SK-N-SH (cell line): ENCODE measurements around the gene ST8SIA4. TPM values are rescaled to one million over a fixed set of nuclear protein-coding genes. Genes with fewer than 3 reads are reported as not detected.
"Not testable (repeated sequence)": the region's sequence is repeated elsewhere in the genome, so short reads cannot be mapped to it uniquely, and the experiment has no call there.

Experiments used
- CTCF ChIA-PET: fragments of 300-600, 350-600 bp; formaldehyde crosslinking; extraction: SDS; loops from one replicate; lab custom pipeline; 2021; lab: Yijun Ruan, JAX
- POLR2A ChIA-PET: fragments of 350-600 bp; sonication (Branson Sonifier 250); formaldehyde crosslinking; extraction: SDS; loops from one replicate; lab custom pipeline; 2020; ENCODE audit warnings: antibody characterized with exemption, inconsistent platforms; lab: Yijun Ruan, JAX
- DNase-seq: peaks from one replicate; pipeline ENCODE4 v3.0.0; 2012
- H2AFZ ChIP-seq: fragments of 200-600 bp; sonication (generic); 2 replicates; pipeline ENCODE4 v1.8.1; 2016; ENCODE audit warnings: antibody characterized with exemption, mild to moderate bottlenecking, low read depth
- H3F3A ChIP-seq: fragments of 200-600 bp; sonication (generic); replicated peaks from 2 replicates; pipeline ENCODE3; 2016; ENCODE audit warnings: antibody characterized with exemption, mild to moderate bottlenecking; ENCODE audit not compliant: insufficient read depth
- H3K27ac ChIP-seq, 2 experiments: fragments of 200-500 bp in 1 of 2; fragments of 200-600 bp in 1 of 2; sonication (Bioruptor generic) in 1 of 2; sonication (generic), shearing (Covaris generic) in 1 of 2; 2 replicates each; pipeline versions ENCODE4 v1.5.1 to v1.6.1; 2014 to 2016; ENCODE audit warnings: low read depth in 2 of 2, inconsistent platforms in 1 of 2, low read length in 1 of 2, mild to moderate bottlenecking in 1 of 2, mixed read lengths in 1 of 2
- H3K27me3 ChIP-seq: fragments of 200-600 bp; sonication (generic), shearing (Covaris generic); 2 replicates; pipeline ENCODE4 v1.6.1; 2016; ENCODE audit warnings: mixed run types; ENCODE audit not compliant: insufficient read depth
- H3K36me3 ChIP-seq, 2 experiments: fragments of 200-500 bp in 1 of 2; fragments of 200-600 bp in 1 of 2; sonication (Bioruptor generic) in 1 of 2; sonication (generic) in 1 of 2; replicated peaks in 1 of 2; 2 replicates each; pipeline versions ENCODE3 to v1.5.1; 2014 to 2016; ENCODE audit warnings: low read length in 1 of 2, mild to moderate bottlenecking in 1 of 2; ENCODE audit not compliant: insufficient read depth in 2 of 2, control insufficient read depth in 1 of 2
- H3K4me1 ChIP-seq, 2 experiments: fragments of 200-500 bp in 1 of 2; fragments of 200-600 bp in 1 of 2; sonication (Bioruptor generic) in 1 of 2; sonication (generic), shearing (Covaris generic) in 1 of 2; 2 replicates each; pipeline versions ENCODE4 v1.5.1 to v1.6.1; 2014 to 2016; ENCODE audit warnings: low read depth in 1 of 2, low read length in 1 of 2, mixed run types in 1 of 2; ENCODE audit not compliant: insufficient read depth in 2 of 2, control insufficient read depth in 1 of 2
- H3K4me2 ChIP-seq: fragments of 200-600 bp; sonication (generic), shearing (Covaris generic); 2 replicates; pipeline ENCODE4 v1.6.1; 2017; ENCODE audit warnings: mixed run types
- H3K4me3 ChIP-seq, 2 experiments: fragments of 200-500 bp in 1 of 2; fragments of 200-600 bp in 1 of 2; sonication (Bioruptor generic) in 1 of 2; sonication (generic), shearing (Covaris generic) in 1 of 2; 2 replicates each; pipeline versions ENCODE4 v1.5.1 to v1.8.1; 2014 to 2016; ENCODE audit warnings: low read depth in 2 of 2, inconsistent platforms in 1 of 2, low read length in 1 of 2, mild to moderate bottlenecking in 1 of 2, mixed read lengths in 1 of 2, moderate library complexity in 1 of 2
- H3K79me2 ChIP-seq: fragments of 200-600 bp; sonication (generic); 2 replicates; pipeline ENCODE4 v1.8.1; 2017; ENCODE audit warnings: mild to moderate bottlenecking; ENCODE audit not compliant: insufficient read depth
- H3K9ac ChIP-seq: fragments of 200-600 bp; sonication (generic); 2 replicates; pipeline ENCODE4 v1.6.1; 2017; ENCODE audit warnings: mixed run types
- H3K9me2 ChIP-seq: fragments of 200-600 bp; sonication (generic); 2 replicates; pipeline ENCODE4 v1.6.1; 2017; ENCODE audit warnings: mixed run types
- H3K9me3 ChIP-seq: fragments of 200-600 bp; sonication (generic); 2 replicates; pipeline ENCODE4 v1.6.1; 2017; ENCODE audit warnings: mixed run types, mild to moderate bottlenecking, moderate library complexity
- H4K20me1 ChIP-seq: fragments of 200-600 bp; sonication (generic); 2 replicates; pipeline ENCODE4 v1.6.1; 2017; ENCODE audit warnings: mild to moderate bottlenecking, mixed run types; ENCODE audit not compliant: insufficient read depth
- CTCF ChIP-seq: fragments of 200-600 bp; sonication (generic); IDR thresholded peaks from 2 replicates; pipeline ENCODE4 v1.6.1; 2017; ENCODE audit warnings: antibody characterized with exemption, mild to moderate bottlenecking, moderate library complexity
- FOSL2 ChIP-seq: IDR thresholded peaks from 2 replicates; pipeline ENCODE4 v1.4.0; 2012; ENCODE audit warnings: low read depth, mild to moderate bottlenecking, moderate library complexity, borderline replicate concordance
- GATA2 ChIP-seq: sonication (generic); formaldehyde crosslinking; IDR thresholded peaks from 2 replicates; pipeline ENCODE4 v1.5.0; 2020; ENCODE audit warnings: mild to moderate bottlenecking, missing genetic modification reagents
- IRF3 ChIP-seq: fragments of 150-350 bp; IDR thresholded peaks from 2 replicates; pipeline ENCODE4 v1.6.1; 2016; ENCODE audit warnings: mild to moderate bottlenecking, low read depth, low read length
- MEF2A ChIP-seq: IDR thresholded peaks from 2 replicates; pipeline ENCODE4 v1.4.0; 2012; ENCODE audit warnings: low read depth, borderline replicate concordance
- RFX5 ChIP-seq: IDR thresholded peaks from 2 replicates; pipeline ENCODE4 v1.6.1; 2012; ENCODE audit warnings: mild to moderate bottlenecking, improper control_type of control experiment, low read length
- TCF12 ChIP-seq: IDR thresholded peaks from 2 replicates; pipeline ENCODE4 v1.4.0; 2012
- TEAD4 ChIP-seq: IDR thresholded peaks from 2 replicates; pipeline ENCODE4 v1.4.0; 2012; ENCODE audit warnings: mild to moderate bottlenecking, borderline replicate concordance; ENCODE audit not compliant: insufficient read depth
- USF1 ChIP-seq: IDR thresholded peaks from 2 replicates; pipeline ENCODE4 v1.4.0; 2012; ENCODE audit warnings: low read depth, borderline replicate concordance
- WGBS: methylation state at CpG from one replicate; pipeline ENCODE4 v1.1.6; 2017; ENCODE audit warnings: low lambda C conversion rate; 5-methylcytosine and 5-hydroxymethylcytosine counted together
- polyA plus RNA-seq, 3 experiments: library from polyadenylated mRNA; depleted of rRNA; stranded (reverse); fragments of >200 nt; gene quantifications; 2 replicates each; pipeline ENCODE4 v1.2.3, GENCODE V29; 2012

Gene ST8SIA4
- polyA plus RNA-seq, 1 of the 3 experiments (the other 2 are of a cell fraction) = 0.02 TPM

- DNase-seq = no peak
- Histone ChIP-seq H3K4me1 (peaks cover 0 to 4% of the 10 kb centered on the region in 2 experiments; a peak in 1 of 4 replicates), H4K20me1 (no peaks in the 10 kb centered on the region), H3K36me3 (no peaks in the 10 kb centered on the region), H3K4me2 (no peak overlapping the region), H3K4me3 (no peak overlapping the region), H3K9me3 (no peaks in the 10 kb centered on the region), H3K9me2 (no peaks in the 10 kb centered on the region), H3K79me2 (no peaks in the 10 kb centered on the region), H3K27me3 (no peaks in the 10 kb centered on the region), H3K27ac (no peak overlapping the region), H2AFZ (no peak overlapping the region), H3F3A (no peaks in the 10 kb centered on the region), H3K9ac (no peak overlapping the region)
- TF ChIP-seq MEF2A = no peak
- no peak for TF ChIP-seq IRF3
- WGBS = 60% methylated on average over 2 of the region's 2 CpGs
- CTCF ChIA-PET = interaction anchor here (1.5 kb wide), 1 partner anchor 13 kb away, joined by 6 read pairs; no protein-coding TSS in a partner anchor
- POLR2A ChIA-PET = no interaction called here
Measured at GRCh38 chr5:100788417-100788816, 114.7 kb downstream of the ST8SIA4 start.

- Histone ChIP-seq H3K4me2 (no peak overlapping the region), H3K4me3 (no peak overlapping the region), H3K36me3 (no peaks in the 10 kb centered on the region), H2AFZ (no peak overlapping the region), H3K27ac (no peak overlapping the region), H3K9me2 (no peaks in the 10 kb centered on the region), H4K20me1 (no peaks in the 10 kb centered on the region), H3K27me3 (no peaks in the 10 kb centered on the region), H3K4me1 (peaks cover 0 to 4% of the 10 kb centered on the region in 2 experiments; a peak in 1 of 4 replicates), H3K9me3 (no peaks in the 10 kb centered on the region), H3K9ac (no peak overlapping the region), H3F3A (no peaks in the 10 kb centered on the region), H3K79me2 (no peaks in the 10 kb centered on the region)
- no peak for DNase-seq
- 63% methylated on average over 2 of the region's 2 CpGs for WGBS
- ChIA-PET POLR2A (no interaction called here), CTCF (interaction anchor here (1.5 kb wide), 1 partner anchor 12 kb away, joined by 6 read pairs; no protein-coding TSS in a partner anchor)
- TF ChIP-seq RFX5 (no peak), TCF12 (no peak), USF1 (no peak), FOSL2 (no peak), TEAD4 (no peak), GATA2 (CRISPR knock-in tag) (no peak), CTCF (no peak)
Measured at GRCh38 chr5:100787648-100788047, 115.4 kb downstream of the ST8SIA4 start.

- H3K36me3 ChIP-seq, H3F3A ChIP-seq, H3K9me2 ChIP-seq, H3K79me2 ChIP-seq, H3K4me2 ChIP-seq, H2AFZ ChIP-seq, H3K27me3 ChIP-seq, H3K27ac ChIP-seq, CTCF ChIA-PET, H3K9me3 ChIP-seq, H4K20me1 ChIP-seq, H3K4me1 ChIP-seq, DNase-seq, H3K4me3 ChIP-seq, H3K9ac ChIP-seq, POLR2A ChIA-PET: not testable (repeated sequence)
- WGBS = 75% methylated on average over 4 of the region's 19 CpGs
Measured at GRCh38 chr5:100785536-100785935, 117.5 kb downstream of the ST8SIA4 start.
